Posterior vena cava (tissue), 2 donors: ENCODE data around the gene KRTAP12-4. TPM values are rescaled to one million over a fixed set of nuclear protein-coding genes. Genes with fewer than 3 reads are reported as not detected.
"Not testable (repeated sequence)": the region's sequence is repeated elsewhere in the genome, so short reads cannot be mapped to it uniquely, and the experiment has no call there.

Experiments
- DNase-seq: peaks from one replicate; pipeline ENCODE4 v3.0.0-alpha.2; 2020; ENCODE audit warnings: low spot score
- intact Hi-C, 2 donors: fragments of 100-400 bp; cut with DNase I; formaldehyde crosslinking; loops; one replicate each; pipeline versions ENCODE4 v1.14.1 to v1.14.2; 2022 to 2023
- total RNA-seq, 2 donors: library from RNA; stranded (reverse); fragmentation: NEBNext Ultra II Directional; extraction: Animal tissue kit (Norgen Biotek cat#: 25700); gene quantifications; one replicate each; pipeline ENCODE4 v1.2.1, GENCODE V29; 2021
- donor health status: DM: yes; HTN: yes; CAD: no.
- donor health status: DM: yes; HTN: yes; CAD: no.

Gene KRTAP12-4
- total RNA-seq, 2 donors from 2014 or later, result not detected

GRCh38 chr21:44639331-44639655, 15.2 kb downstream of the KRTAP12-4 start:
- DNase-seq, result no peak
- intact Hi-C loops, result no loop called here

GRCh38 chr21:44638506-44639330, 15.7 kb downstream of the KRTAP12-4 start:
- DNase-seq, intact Hi-C loops: not testable (repeated sequence)

GRCh38 chr21:44637851-44638348, 16.6 kb downstream of the KRTAP12-4 start:
- DNase-seq, result not testable (repeated sequence)

GRCh38 chr21:44637018-44637850, 17.2 kb downstream of the KRTAP12-4 start, which contains the start of gene KRTAP10-10:
Gene KRTAP10-10 (plus strand): TSS chr21:44637356. CDS start chr21:44637418, 62 bp downstream.
- intact Hi-C loops, result no loop called here
- no peak for DNase-seq

More at GRCh38 chr21:44637851-44638348, 16.6 kb downstream of the KRTAP12-4 start:
- intact Hi-C loops, result not testable (repeated sequence)

- intact Hi-C loops, result no loop called here
- peak; percentile 28 for DNase-seq
Measured at GRCh38 chr21:44636209-44637017, 18.0 kb downstream of the KRTAP12-4 start.

GRCh38 chr21:44632067-44632466, 22.4 kb downstream of the KRTAP12-4 start:
- no peak for DNase-seq
- intact Hi-C loops, result no loop called here

- peak; percentile 47 for DNase-seq
- intact Hi-C loops, result no loop called here
Measured at GRCh38 chr21:44630440-44630839, 24.0 kb downstream of the KRTAP12-4 start.

- intact Hi-C loops, result no loop called here
Measured at GRCh38 chr21:44628707-44629391, 25.6 kb downstream of the KRTAP12-4 start.

GRCh38 chr21:44627831-44628233, 26.6 kb downstream of the KRTAP12-4 start:
- DNase-seq, result peak; percentile 74
- intact Hi-C loops, result not testable (repeated sequence)

More at GRCh38 chr21:44628707-44629391, 25.6 kb downstream of the KRTAP12-4 start:
- DNase-seq, result peak; percentile 62

- DNase-seq, result peak; percentile 44
Measured at GRCh38 chr21:44627181-44627822, 27.2 kb downstream of the KRTAP12-4 start.

GRCh38 chr21:44626673-44627143, 27.8 kb downstream of the KRTAP12-4 start, which contains the start of gene KRTAP10-9:
Gene KRTAP10-9 (plus strand): TSS chr21:44627093. CDS start chr21:44627172, 79 bp downstream.
- intact Hi-C loops, result no loop called here
- DNase-seq, result peak; percentile 64

More at GRCh38 chr21:44627181-44627822, 27.2 kb downstream of the KRTAP12-4 start:
- intact Hi-C loops, result not testable (repeated sequence)

GRCh38 chr21:44626262-44626661, 28.2 kb downstream of the KRTAP12-4 start:
- DNase-seq, result no peak
- intact Hi-C loops, result no loop called here

- intact Hi-C loops, result no loop called here
- no peak for DNase-seq
Measured at GRCh38 chr21:44625756-44626155, 28.7 kb downstream of the KRTAP12-4 start.

- intact Hi-C loops, result no loop called here
- DNase-seq, result no peak
Measured at GRCh38 chr21:44623575-44623974, 30.9 kb downstream of the KRTAP12-4 start.

- intact Hi-C loops, result loop anchor here in 1 of 2 donors (10.0 kb wide), 1 partner anchor 295 kb away; no protein-coding TSS in a partner anchor
- DNase-seq, result no peak
Measured at GRCh38 chr21:44619886-44620285, 34.6 kb downstream of the KRTAP12-4 start.

- DNase-seq, result no peak
- intact Hi-C loops, result loop anchor here in 1 of 2 donors (10.0 kb wide), 1 partner anchor 296 kb away; no protein-coding TSS in a partner anchor
Measured at GRCh38 chr21:44618909-44619308, 35.5 kb downstream of the KRTAP12-4 start.

GRCh38 chr21:44618504-44618903, 36.0 kb downstream of the KRTAP12-4 start:
- DNase-seq, result no peak

More at GRCh38 chr21:44618504-44618903, 36.0 kb downstream of the KRTAP12-4 start:
- intact Hi-C loops, result loop anchor here in 1 of 2 donors (10.0 kb wide), 1 partner anchor 296 kb away; no protein-coding TSS in a partner anchor
